GM23248 (cell line): ENCODE data around the gene TMEM271. TPM values are rescaled to one million over a fixed set of nuclear protein-coding genes. Genes with fewer than 3 reads are reported as not detected.
A peak's percentile ranks its signal among the peaks of the same experiment; 100 is the strongest.

Source experiments
- DNase-seq: peaks from one replicate; pipeline ENCODE4 v3.0.0-alpha.2; 2015
- H2AFZ ChIP-seq: fragments of 200-600 bp; sonication (generic); 2 replicates; pipeline ENCODE4 v1.6.1; 2016; ENCODE audit warnings: antibody characterized with exemption
- H3F3A ChIP-seq: fragments of 200-600 bp; sonication (generic); 2 replicates; pipeline ENCODE4 v1.6.1; 2016; ENCODE audit warnings: mild to moderate bottlenecking, antibody characterized with exemption, mixed run types; ENCODE audit not compliant: insufficient read depth
- H3K27ac ChIP-seq: fragments of 200-600 bp; sonication (generic); 2 replicates; pipeline ENCODE4 v1.5.1; 2016; ENCODE audit warnings: mild to moderate bottlenecking
- H3K27me3 ChIP-seq: fragments of 200-600 bp; sonication (generic); replicated peaks from 2 replicates; pipeline ENCODE4 v1.6.1; 2016; ENCODE audit warnings: mild to moderate bottlenecking; ENCODE audit not compliant: insufficient read depth
- H3K36me3 ChIP-seq: fragments of 200-600 bp; sonication (generic); 2 replicates; pipeline ENCODE4 v1.6.1; 2016; ENCODE audit warnings: low read depth, mild to moderate bottlenecking
- H3K4me1 ChIP-seq: fragments of 200-600 bp; sonication (generic); 2 replicates; pipeline ENCODE4 v1.6.1; 2016; ENCODE audit warnings: mild to moderate bottlenecking; ENCODE audit not compliant: insufficient read depth
- H3K4me2 ChIP-seq: fragments of 200-600 bp; sonication (generic); one replicate; pipeline ENCODE4 v1.6.1; 2016; ENCODE audit warnings: mild to moderate bottlenecking; ENCODE audit not compliant: unreplicated experiment
- H3K4me3 ChIP-seq: fragments of 200-600 bp; sonication (generic); 2 replicates; pipeline ENCODE4 v1.5.1; 2016; ENCODE audit warnings: mild to moderate bottlenecking
- H3K79me2 ChIP-seq: fragments of 200-600 bp; sonication (generic); 2 replicates; pipeline ENCODE4 v1.6.1; 2016; ENCODE audit warnings: mild to moderate bottlenecking; ENCODE audit not compliant: insufficient read depth
- H3K9ac ChIP-seq: fragments of 200-600 bp; sonication (generic); 2 replicates; pipeline ENCODE4 v1.6.1; 2016; ENCODE audit warnings: mild to moderate bottlenecking
- H3K9me2 ChIP-seq: fragments of 200-600 bp; sonication (generic); 2 replicates; pipeline ENCODE4 v1.6.1; 2016; ENCODE audit warnings: mixed run types, mild to moderate bottlenecking, moderate library complexity; ENCODE audit not compliant: insufficient read depth
- H3K9me3 ChIP-seq: fragments of 200-600 bp; sonication (generic); one replicate; pipeline ENCODE4 v1.6.1; 2017; ENCODE audit warnings: low read depth
- H4K20me1 ChIP-seq: fragments of 200-600 bp; sonication (generic); 2 replicates; pipeline ENCODE4 v1.6.0; 2016; ENCODE audit not compliant: insufficient read depth
- EZH2 ChIP-seq: fragments of 200-600 bp; sonication (generic); IDR thresholded peaks from 2 replicates; pipeline ENCODE4 v1.6.1; 2018; ENCODE audit warnings: antibody characterized with exemption, mild to moderate bottlenecking; ENCODE audit not compliant: insufficient read depth, poor library complexity, severe bottlenecking
- EZH2phosphoT487 ChIP-seq: fragments of 200-600 bp; sonication (generic); IDR thresholded peaks from 2 replicates; pipeline ENCODE4 v1.6.1; 2018; ENCODE audit warnings: antibody characterized with exemption, moderate library complexity, mild to moderate bottlenecking, low read depth; ENCODE audit not compliant: insufficient read depth
- WGBS, 2 experiments: methylation state at CpG; one replicate each; pipeline ENCODE4 v1.1.6; 2015 to 2017; ENCODE audit warnings: low lambda C conversion rate in 2 of 2, low coverage in 1 of 2; ENCODE audit errors: missing lambda C conversion rate in 2 of 2; 5-methylcytosine and 5-hydroxymethylcytosine counted together
- in situ Hi-C: fragments of 300-500 bp; cut with MboI; formaldehyde crosslinking; loops from 2 replicates; pipeline ENCODE4 v1.15.0; 2020
- polyA plus RNA-seq: library from polyadenylated mRNA; unstranded; fragments of >200 nt; fragmentation: Nextera tagmentation; extraction: Ambion mirVana; gene quantifications from 2 replicates; pipeline ENCODE4 v1.2.1, GENCODE V29; 2016
- total RNA-seq: library from RNA; depleted of rRNA; stranded (reverse); fragments of >200 nt; shearing (Covaris generic); gene quantifications from 2 replicates; pipeline ENCODE4 v1.2.3, GENCODE V29; 2014

Gene TMEM271
- total and polyA plus RNA-seq, 2 experiments from 2014 or later = not detected

GRCh38 chr4:610411-611261 is 34.5 kb upstream of the TMEM271 start:
- peaks cover 21% of the 10 kb centered on the region for H3K27me3 ChIP-seq
- WGBS, 2 experiments = 30 to 34% methylated on average over 10 of the region's 10 CpGs
- no peak overlapping the region for H3K9ac ChIP-seq
- H3F3A ChIP-seq = no peaks in the 10 kb centered on the region; the same call in 1 of the 2 replicates
- H3K79me2 ChIP-seq = no peaks in the 10 kb centered on the region
- H3K27ac ChIP-seq = no peak overlapping the region
- no peak overlapping the region for H2AFZ ChIP-seq
- in situ Hi-C loops = no loop called here
- no peaks in the 10 kb centered on the region for H3K4me1 ChIP-seq
- no peaks in the 10 kb centered on the region for H3K9me3 ChIP-seq
- H3K9me2 ChIP-seq = no peaks in the 10 kb centered on the region
- H3K36me3 ChIP-seq = no peaks in the 10 kb centered on the region
- H3K4me2 ChIP-seq = no peak overlapping the region
- H4K20me1 ChIP-seq = no peaks in the 10 kb centered on the region
- TF ChIP-seq EZH2 (no peak), EZH2phosphoT487 (no peak)
- peak; percentile 63 for DNase-seq
- H3K4me3 ChIP-seq = no peak overlapping the region

GRCh38 chr4:609400-610050 is 33.4 kb upstream of the TMEM271 start:
- in situ Hi-C loops = no loop called here
- H3K27ac ChIP-seq = no peak overlapping the region

GRCh38 chr4:608236-608635 is 32.1 kb upstream of the TMEM271 start:
- 7 to 15% methylated on average over 7 of the region's 7 CpGs for WGBS, 2 experiments
- no peaks in the 10 kb centered on the region for H3K36me3 ChIP-seq
- no peaks in the 10 kb centered on the region for H3K9me2 ChIP-seq
- TF ChIP-seq EZH2 (no peak), EZH2phosphoT487 (no peak)
- no peaks in the 10 kb centered on the region for H4K20me1 ChIP-seq
- no peak overlapping the region for H3K4me2 ChIP-seq
- no peak for DNase-seq
- H3K27me3 ChIP-seq = peaks cover 9% of the 10 kb centered on the region; the same call in 1 of the 2 replicates
- in situ Hi-C loops = no loop called here
- no peak overlapping the region for H3K9ac ChIP-seq
- no peaks in the 10 kb centered on the region for H3K4me1 ChIP-seq
- H3K79me2 ChIP-seq = no peaks in the 10 kb centered on the region
- H3F3A ChIP-seq = no peaks in the 10 kb centered on the region; the same call in 1 of the 2 replicates
- no peaks in the 10 kb centered on the region for H3K9me3 ChIP-seq
- H3K27ac ChIP-seq = no peak overlapping the region
- H3K4me3 ChIP-seq = no peak overlapping the region
- no peak overlapping the region for H2AFZ ChIP-seq

More at GRCh38 chr4:609400-610050, 33.4 kb upstream of the TMEM271 start:
- H3K4me2 ChIP-seq = no peak overlapping the region
- TF ChIP-seq EZH2 = no peak
- TF ChIP-seq EZH2phosphoT487 = no peak
- WGBS, 2 experiments = 57 to 58% methylated on average over 8 of the region's 8 CpGs
- H2AFZ ChIP-seq = no peak overlapping the region
- H4K20me1 ChIP-seq = no peaks in the 10 kb centered on the region
- H3K27me3 ChIP-seq = peaks cover 14% of the 10 kb centered on the region; the same call in 1 of the 2 replicates
- H3K36me3 ChIP-seq = no peaks in the 10 kb centered on the region
- no peaks in the 10 kb centered on the region for H3K4me1 ChIP-seq
- H3K79me2 ChIP-seq = no peaks in the 10 kb centered on the region
- H3K9me3 ChIP-seq = no peaks in the 10 kb centered on the region
- no peaks in the 10 kb centered on the region; the same call in 1 of the 2 replicates for H3F3A ChIP-seq
- no peaks in the 10 kb centered on the region for H3K9me2 ChIP-seq
- H3K9ac ChIP-seq = no peak overlapping the region
- no peak overlapping the region for H3K4me3 ChIP-seq
- no peak for DNase-seq

- Histone ChIP-seq H3K4me3 (no peak overlapping the region), H4K20me1 (no peaks in the 10 kb centered on the region), H3K79me2 (no peaks in the 10 kb centered on the region), H3K4me2 (no peak overlapping the region), H3F3A (no peaks in the 10 kb centered on the region; the same call in 1 of the 2 replicates), H3K9me3 (no peaks in the 10 kb centered on the region), H3K27me3 (peaks cover 9% of the 10 kb centered on the region; the same call in 1 of the 2 replicates), H3K9me2 (no peaks in the 10 kb centered on the region), H3K36me3 (no peaks in the 10 kb centered on the region), H2AFZ (no peak overlapping the region), H3K27ac (no peak overlapping the region), H3K4me1 (no peaks in the 10 kb centered on the region), H3K9ac (no peak overlapping the region)
- in situ Hi-C loops = no loop called here
- TF ChIP-seq EZH2 = no peak
- no peak for TF ChIP-seq EZH2phosphoT487
- no peak for DNase-seq
- WGBS, 2 experiments = 47 to 52% methylated on average over 17 of the region's 17 CpGs
Measured at GRCh38 chr4:605702-606425, 29.8 kb upstream of the TMEM271 start.
